HG02885 (cell line): ENCODE measurements around the gene VMO1.

ENCODE experiments used
- ATAC-seq: cut with Tn5 transposase; IDR thresholded peaks from one replicate; pipeline ENCODE4 v1.9.1; 2021; ENCODE audit warnings: mild to moderate bottlenecking; ENCODE audit not compliant: unreplicated experiment, poor library complexity

The VMO1 gene

GRCh38 chr17:4800462-4801196 lies 14.5 kb upstream of the VMO1 start:
- no peak for ATAC-seq

- ATAC-seq = no peak
These were observed 10.4 kb upstream of the VMO1 start for GRCh38 chr17:4796552-4796920.

- ATAC-seq = no peak
These were observed 9.0 kb upstream of the VMO1 start for GRCh38 chr17:4795168-4795567.

GRCh38 chr17:4790705-4791088 lies 4.5 kb upstream of the VMO1 start:
- no peak for ATAC-seq

GRCh38 chr17:4789951-4790704 lies 4.0 kb upstream of the VMO1 start:
- peak; percentile 95 for ATAC-seq

GRCh38 chr17:4789701-4789950 lies 3.5 kb upstream of the VMO1 start:
- ATAC-seq = no peak

- no peak for ATAC-seq
These were observed 2.9 kb upstream of the VMO1 start, which contains the start of gene GLTPD2 for GRCh38 chr17:4788807-4789700. TSS of gene GLTPD2 (plus strand) at chr17:4788964. CDS start at chr17:4789012, 48 bp downstream.

GRCh38 chr17:4788159-4788806 lies 2.1 kb upstream of the VMO1 start:
- no peak for ATAC-seq

GRCh38 chr17:4786516-4786915 lies 352 bp upstream of the VMO1 start:
- ATAC-seq = no peak

GRCh38 chr17:4785311-4786105 lies 656 bp downstream of the VMO1 start:
- no peak for ATAC-seq

- no peak for ATAC-seq
These were observed 3.5 kb downstream of the VMO1 start for GRCh38 chr17:4782652-4783051.

GRCh38 chr17:4780325-4780955 lies 5.7 kb downstream of the VMO1 start:
- ATAC-seq = no peak

GRCh38 chr17:4777969-4778760 lies 8.0 kb downstream of the VMO1 start:
- ATAC-seq = no peak

- ATAC-seq = no peak
These were observed 13.9 kb downstream of the VMO1 start for GRCh38 chr17:4772235-4772613.

GRCh38 chr17:4771519-4772234 lies 14.5 kb downstream of the VMO1 start, which contains the start of gene TM4SF5:
TSS of gene TM4SF5 (plus strand) at chr17:4771886. CDS start at chr17:4771923, 37 bp downstream.
- ATAC-seq = no peak

GRCh38 chr17:4769628-4770027 lies 16.5 kb downstream of the VMO1 start:
- ATAC-seq = no peak

- no peak for ATAC-seq
These were observed 17.9 kb downstream of the VMO1 start for GRCh38 chr17:4768298-4768697.

- no peak for ATAC-seq
These were observed 19.4 kb downstream of the VMO1 start for GRCh38 chr17:4766723-4767122.
